GM21526 (cell line): ENCODE data around the gene CHD9.

Experiments used
- ATAC-seq: cut with Tn5 transposase; IDR thresholded peaks from one replicate; pipeline ENCODE4 v1.9.1; 2021; ENCODE audit warnings: moderate library complexity; ENCODE audit not compliant: unreplicated experiment, low FRiP score

CHD9 gene

DNA sequence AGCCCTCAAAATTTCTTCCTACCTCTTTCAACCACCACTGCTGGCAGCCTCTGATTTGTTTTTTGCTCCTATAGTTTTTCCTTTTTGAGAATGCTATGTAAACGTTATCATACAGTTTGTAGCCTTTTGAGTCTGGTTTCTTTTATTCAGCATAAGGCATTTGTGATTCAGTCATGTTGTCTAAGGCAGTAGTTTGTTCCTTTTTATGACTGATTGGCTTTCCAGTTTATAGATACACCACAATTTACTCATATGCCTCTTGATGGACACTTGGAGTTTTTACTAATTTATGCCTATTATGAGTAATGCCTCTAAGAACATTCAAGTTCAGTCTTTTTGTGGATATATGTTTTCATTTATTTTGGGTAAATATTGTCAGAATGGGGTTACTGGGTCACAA, 136.6 kb downstream of the CHD9 start:
- ATAC-seq, result no peak

DNA sequence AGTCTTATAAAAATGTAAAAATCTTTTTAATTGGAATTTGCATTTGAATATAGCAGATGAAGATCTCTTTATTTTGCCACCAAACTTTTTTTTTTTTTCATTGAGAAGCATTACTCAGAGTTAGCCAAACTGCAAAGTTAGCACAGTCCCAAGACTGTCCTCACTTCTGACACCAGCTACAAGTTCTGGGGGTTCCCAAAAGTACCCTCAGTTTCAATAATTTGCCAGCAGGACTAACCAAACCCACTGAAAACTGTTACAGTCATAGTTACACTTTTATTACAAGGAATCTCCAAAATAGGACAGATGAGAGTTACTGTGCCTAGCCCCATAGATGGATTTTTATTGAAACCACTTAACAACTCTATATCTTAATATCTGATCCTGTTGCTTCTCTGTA, 144.1 kb downstream of the CHD9 start:
- ATAC-seq, result no peak

- ATAC-seq, result no peak
These were observed 147.1 kb downstream of the CHD9 start for GRCh38 chr16:53201900-53202299.

GRCh38 chr16:53202398-53202797, 147.6 kb downstream of the CHD9 start:
- ATAC-seq, result no peak

GRCh38 chr16:53207810-53208752, 153.3 kb downstream of the CHD9 start:
- peak; percentile 79 for ATAC-seq

DNA sequence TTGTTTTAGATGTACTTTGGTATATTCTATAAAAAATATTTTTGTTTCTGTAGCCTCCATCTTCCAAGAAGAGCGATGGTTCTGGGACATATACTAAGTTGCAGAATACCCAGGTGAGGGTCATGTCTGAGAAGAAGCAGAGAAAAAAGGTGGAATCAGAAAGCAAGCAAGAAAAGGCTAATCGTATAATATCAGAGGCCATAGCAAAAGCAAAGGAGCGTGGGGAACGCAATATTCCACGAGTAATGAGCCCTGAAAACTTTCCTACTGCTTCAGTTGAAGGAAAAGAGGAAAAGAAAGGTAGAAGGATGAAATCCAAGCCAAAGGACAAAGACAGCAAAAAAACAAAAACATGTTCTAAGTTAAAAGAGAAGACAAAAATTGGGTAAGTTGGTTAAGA, 154.6 kb downstream of the CHD9 start:
- no peak for ATAC-seq

GRCh38 chr16:53209877-53210276, 155.1 kb downstream of the CHD9 start:
- ATAC-seq, result no peak

DNA sequence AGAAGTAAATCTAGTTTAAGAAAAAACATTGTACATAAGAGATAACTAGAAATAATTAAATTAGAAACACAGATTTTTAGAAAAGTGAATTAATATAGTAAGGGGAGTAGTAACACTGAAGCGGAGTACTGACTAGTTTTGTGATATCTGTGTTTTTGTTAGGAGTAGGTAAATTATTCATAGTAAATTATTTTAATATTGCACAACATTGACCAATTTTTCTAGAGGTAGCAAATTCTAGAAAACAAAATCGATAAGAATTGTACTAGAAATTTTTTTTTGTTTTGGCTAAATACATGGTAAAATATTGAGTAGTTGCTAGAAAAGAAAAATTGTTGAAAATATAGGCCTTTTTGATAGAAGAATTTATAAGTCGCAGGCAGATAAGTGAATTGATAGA, 156.5 kb downstream of the CHD9 start:
- ATAC-seq, result no peak

- no peak for ATAC-seq
These were observed 158.1 kb downstream of the CHD9 start for GRCh38 chr16:53212893-53213223.

GRCh38 chr16:53213542-53213941, 158.8 kb downstream of the CHD9 start:
- ATAC-seq, result no peak

DNA sequence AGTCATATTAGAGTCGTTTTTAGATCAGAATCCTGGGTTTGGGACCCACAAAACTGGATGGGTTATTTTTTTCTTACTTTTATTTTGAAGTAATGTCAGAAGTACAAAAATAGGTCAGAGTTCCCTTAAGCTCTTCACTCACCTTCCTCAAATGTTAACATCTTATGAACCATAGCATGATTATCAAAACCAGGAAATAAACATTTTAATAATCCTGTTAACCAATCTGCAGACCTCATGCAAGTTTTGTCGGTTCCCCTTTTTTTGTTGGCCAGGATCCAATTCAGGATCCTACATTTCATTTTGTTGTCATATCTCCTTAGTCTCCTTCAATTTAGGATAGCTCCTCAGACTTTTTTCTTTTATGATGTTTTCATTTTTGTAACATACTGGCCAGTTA, 162.0 kb downstream of the CHD9 start:
- ATAC-seq, result no peak

DNA sequence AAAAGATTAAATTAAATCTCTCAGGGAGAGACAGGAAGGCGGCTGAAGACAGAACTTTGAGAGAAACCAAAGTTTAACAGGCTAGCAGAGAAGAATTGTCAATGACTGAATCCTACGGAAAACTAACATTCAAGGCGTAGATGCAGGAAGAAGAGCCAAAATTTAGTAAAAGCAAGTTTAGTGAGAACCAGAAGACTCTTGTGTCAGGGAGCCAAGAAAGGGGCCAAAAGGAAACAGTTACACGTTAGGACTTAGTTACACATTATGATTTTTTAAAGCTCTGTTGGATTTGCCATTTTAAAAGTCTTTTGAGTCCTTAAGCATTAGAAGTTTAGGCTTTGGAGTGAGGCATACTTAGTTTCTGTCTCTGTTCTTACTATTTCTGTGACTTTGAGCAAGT, 164.6 kb downstream of the CHD9 start:
- no peak for ATAC-seq

- ATAC-seq, result no peak
These were observed 165.1 kb downstream of the CHD9 start for GRCh38 chr16:53219795-53220454.

GRCh38 chr16:53220585-53220984, 165.8 kb downstream of the CHD9 start:
- no peak for ATAC-seq

GRCh38 chr16:53224951-53225533, 170.3 kb downstream of the CHD9 start:
- ATAC-seq, result no peak

- no peak for ATAC-seq
These were observed 178.2 kb downstream of the CHD9 start for GRCh38 chr16:53232826-53233529.

DNA sequence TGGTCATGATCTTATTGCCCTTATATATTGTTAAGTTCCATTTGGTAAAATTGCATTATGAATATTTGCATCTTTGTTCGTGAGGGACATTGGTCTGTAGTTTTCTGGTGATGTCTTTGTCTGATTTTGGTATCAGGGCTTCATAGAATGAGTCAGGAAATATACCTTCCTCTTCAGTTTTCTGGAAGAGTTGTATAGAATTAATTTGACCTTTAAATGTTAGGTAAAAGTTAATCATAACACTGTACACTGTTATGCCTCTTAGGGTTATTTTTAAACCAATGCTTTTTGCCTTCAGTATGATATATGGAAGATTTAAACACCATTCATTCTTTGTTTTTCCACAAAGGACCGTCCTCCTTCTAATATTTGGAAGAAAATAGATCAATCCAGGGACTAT, 180.0 kb downstream of the CHD9 start:
- ATAC-seq, result no peak

GRCh38 chr16:53235851-53236250, 181.1 kb downstream of the CHD9 start:
- no peak for ATAC-seq

GRCh38 chr16:53249331-53249730, 194.5 kb downstream of the CHD9 start:
- ATAC-seq, result no peak

- no peak for ATAC-seq
These were observed 202.2 kb downstream of the CHD9 start for GRCh38 chr16:53257001-53257400.

- no peak for ATAC-seq
These were observed 204.0 kb downstream of the CHD9 start for GRCh38 chr16:53258809-53259208.
